Measurements from ENCODE around the gene AFF3. TPM values are rescaled to one million over a fixed set of nuclear protein-coding genes. Genes with fewer than 3 reads are reported as not detected.

AFF3 gene
- total and polyA plus RNA-seq, 10 of the 15 experiments (the other 5 are each of a cell fraction or from before 2014, with no cell fraction given) = 0.26 to 5.5 (median 3.0) TPM

GRCh38 chr2:99831772-99832171 is 310.6 kb downstream of the AFF3 start:
- H3K79me2 ChIP-seq (ENCODE audit: control insufficient read depth, insufficient read depth, low read length) = no peaks in the 10 kb centered on the region
- no peak for TF ChIP-seq ZNF274 (IDR thresholded peaks at IDR 0.05; ENCODE audit: insufficient read depth, insufficient read length)
- TF ChIP-seq RFX5 (IDR thresholded peaks at IDR 0.05; ENCODE audit: low read depth, low read length) = no peak
- TF ChIP-seq ATF7 (IDR thresholded peaks at IDR 0.05; ENCODE audit: low read depth) = no peak
- H3K36me3 ChIP-seq (ENCODE audit: control insufficient read depth in 2 of 2, insufficient read depth in 2 of 2, low read length in 1 of 2) = no peaks in the 10 kb centered on the region
- ChIA-PET POLR2A (no interaction called here), RAD21 (ENCODE audit: unreplicated experiment) (no interaction called here), CTCF (no interaction called here), SMC1A (ENCODE audit: uncharacterized antibody, unreplicated experiment) (no interaction called here)
- WGBS (ENCODE audit: insufficient coverage, insufficient replicate concordance, low lambda C conversion rate, missing lambda C conversion rate) = 55% methylated on average over 7 of the region's 7 CpGs
- no peaks in the 10 kb centered on the region for H3K4me1 ChIP-seq (ENCODE audit: control insufficient read depth, insufficient read depth, low read length)
- H3K27me3 ChIP-seq (replicated peaks in 1 of 2; ENCODE audit: control insufficient read depth in 2 of 2, insufficient read depth in 2 of 2, low read length in 1 of 2) = peaks cover 0 to 2% of the 10 kb centered on the region in 2 experiments; a peak in 2 of 4 replicates
- FAIRE-seq (no peak), ATAC-seq (no peak), DNase-seq (ENCODE audit: low read depth, low spot score) (no peak)
- H3K27ac ChIP-seq (ENCODE audit: control insufficient read depth, insufficient read depth) = no peak overlapping the region
- no peaks in the 10 kb centered on the region for H4K20me1 ChIP-seq (ENCODE audit: control insufficient read depth, insufficient read depth)
- no peak overlapping the region for H3K9ac ChIP-seq (ENCODE audit: control insufficient read depth, insufficient read depth, low read length)
- H3K4me2 ChIP-seq (ENCODE audit: control insufficient read depth, insufficient read depth) = no peak overlapping the region
- in situ Hi-C loops (cut with MboI) = no loop called here
- no peaks in the 10 kb centered on the region for H3K9me3 ChIP-seq (replicated peaks; ENCODE audit: control insufficient read depth, insufficient read depth, low read length)
- no TSS peak for BruUV-seq (replicated peaks)
- intact Hi-C loops (cut with micrococcal nuclease; ENCODE audit: unreplicated experiment) = no loop called here
- no peak overlapping the region for H3K4me3 ChIP-seq
- no peak overlapping the region for H2AFZ ChIP-seq (ENCODE audit: control insufficient read depth, low read depth, low read length)

GRCh38 chr2:99827296-99827999 is 314.9 kb downstream of the AFF3 start:
- Histone ChIP-seq H3K27me3 (replicated peaks in 1 of 2; ENCODE audit: control insufficient read depth in 2 of 2, insufficient read depth in 2 of 2, low read length in 1 of 2) (no peaks in the 10 kb centered on the region), H2AFZ (ENCODE audit: control insufficient read depth, low read depth, low read length) (no peak overlapping the region), H3K4me1 (ENCODE audit: control insufficient read depth, insufficient read depth, low read length) (no peaks in the 10 kb centered on the region), H4K20me1 (ENCODE audit: control insufficient read depth, insufficient read depth) (no peaks in the 10 kb centered on the region), H3K4me2 (ENCODE audit: control insufficient read depth, insufficient read depth) (no peak overlapping the region), H3K9ac (ENCODE audit: control insufficient read depth, insufficient read depth, low read length) (no peak overlapping the region), H3K27ac (ENCODE audit: control insufficient read depth, insufficient read depth) (no peak overlapping the region), H3K4me3 (no peak overlapping the region), H3K79me2 (ENCODE audit: control insufficient read depth, insufficient read depth, low read length) (no peaks in the 10 kb centered on the region), H3K9me3 (replicated peaks; ENCODE audit: control insufficient read depth, insufficient read depth, low read length) (no peaks in the 10 kb centered on the region), H3K36me3 (ENCODE audit: control insufficient read depth in 2 of 2, insufficient read depth in 2 of 2, low read length in 1 of 2) (no peaks in the 10 kb centered on the region)
- ChIA-PET RAD21 (ENCODE audit: unreplicated experiment) (no interaction called here), POLR2A (no interaction called here), CTCF (no interaction called here), SMC1A (ENCODE audit: uncharacterized antibody, unreplicated experiment) (no interaction called here)
- no peak for ATAC-seq
- FAIRE-seq = no peak
- no TSS peak for BruUV-seq (replicated peaks)
- in situ Hi-C loops (cut with MboI) = no loop called here
- no peak for DNase-seq (ENCODE audit: low read depth, low spot score)
- intact Hi-C loops (cut with micrococcal nuclease; ENCODE audit: unreplicated experiment) = no loop called here
- 46% methylated on average over 8 of the region's 8 CpGs for WGBS (ENCODE audit: insufficient coverage, insufficient replicate concordance, low lambda C conversion rate, missing lambda C conversion rate)
- TF ChIP-seq MTA3 (IDR thresholded peaks at IDR 0.05; ENCODE audit: borderline replicate concordance, low read length) (no peak), IKZF2 (IDR thresholded peaks at IDR 0.05) (no peak), SP1 (IDR thresholded peaks at IDR 0.05; ENCODE audit: low read depth, low read length) (no peak), EZH2 (IDR thresholded peaks at IDR 0.05; ENCODE audit: borderline replicate concordance, control insufficient read depth, low read depth, low read length) (no peak), SMARCA5 (IDR thresholded peaks at IDR 0.05) (no peak), LARP7 (IDR thresholded peaks at IDR 0.05) (no peak), NFXL1 (IDR thresholded peaks at IDR 0.05; ENCODE audit: borderline replicate concordance) (no peak), MAX (IDR thresholded peaks at IDR 0.05; ENCODE audit: low read depth, low read length) (no peak), MEF2A (IDR thresholded peaks at IDR 0.05; ENCODE audit: insufficient read depth, low read depth, low read length) (no peak), E2F8 (IDR thresholded peaks at IDR 0.05; ENCODE audit: low read depth, partially characterized antibody) (no peak), SUPT20H (IDR thresholded peaks at IDR 0.05; ENCODE audit: borderline replicate concordance, control insufficient read depth, low read depth, low read length) (no peak), BCL11A (IDR thresholded peaks at IDR 0.05; ENCODE audit: low read depth, low read length) (no peak), POLR2A (IDR thresholded peaks at IDR 0.05; ENCODE audit: low read depth, low read length) (no peak), CHD2 (IDR thresholded peaks at IDR 0.05; ENCODE audit: borderline replicate concordance, low read depth, low read length) (no peak), EED (IDR thresholded peaks at IDR 0.05; ENCODE audit: low read depth) (no peak)

Data from GM12878 (cell line).